Effector memory CD4-positive, alpha-beta T cell (primary cell): ENCODE results near the gene HS6ST3.

Source experiments
- DNase-seq, 3 donors: peaks; one replicate each; pipeline ENCODE4 v3.0.0-alpha.2; 2020
- H3K27ac ChIP-seq: 2 replicates; pipeline ENCODE4 v1.7.0; 2013; ENCODE audit warnings: mild to moderate bottlenecking, low read length, moderate library complexity; ENCODE audit not compliant: insufficient read depth, poor library complexity, severe bottlenecking
- H3K27me3 ChIP-seq: replicated peaks from 2 replicates; pipeline ENCODE4 v1.7.0; 2013; ENCODE audit warnings: mild to moderate bottlenecking, low read length; ENCODE audit not compliant: insufficient read depth, control insufficient read depth, poor library complexity, severe bottlenecking
- H3K36me3 ChIP-seq: 2 replicates; pipeline ENCODE4 v1.7.0; 2013; ENCODE audit warnings: mild to moderate bottlenecking, low read length, moderate library complexity; ENCODE audit not compliant: control insufficient read depth, insufficient read depth
- H3K4me1 ChIP-seq: 2 replicates; pipeline ENCODE4 v1.7.0; 2013; ENCODE audit warnings: low read length, mild to moderate bottlenecking; ENCODE audit not compliant: control insufficient read depth, insufficient read depth, poor library complexity, severe bottlenecking
- H3K4me3 ChIP-seq: 2 replicates; pipeline ENCODE4 v1.7.0; 2013; ENCODE audit warnings: low read length, low read depth, mild to moderate bottlenecking; ENCODE audit not compliant: insufficient read depth, poor library complexity, severe bottlenecking
- H3K9me3 ChIP-seq: 2 replicates; pipeline ENCODE4 v1.7.0; 2013; ENCODE audit warnings: mild to moderate bottlenecking, low read length, moderate library complexity; ENCODE audit not compliant: control insufficient read depth

HS6ST3 gene

DNA sequence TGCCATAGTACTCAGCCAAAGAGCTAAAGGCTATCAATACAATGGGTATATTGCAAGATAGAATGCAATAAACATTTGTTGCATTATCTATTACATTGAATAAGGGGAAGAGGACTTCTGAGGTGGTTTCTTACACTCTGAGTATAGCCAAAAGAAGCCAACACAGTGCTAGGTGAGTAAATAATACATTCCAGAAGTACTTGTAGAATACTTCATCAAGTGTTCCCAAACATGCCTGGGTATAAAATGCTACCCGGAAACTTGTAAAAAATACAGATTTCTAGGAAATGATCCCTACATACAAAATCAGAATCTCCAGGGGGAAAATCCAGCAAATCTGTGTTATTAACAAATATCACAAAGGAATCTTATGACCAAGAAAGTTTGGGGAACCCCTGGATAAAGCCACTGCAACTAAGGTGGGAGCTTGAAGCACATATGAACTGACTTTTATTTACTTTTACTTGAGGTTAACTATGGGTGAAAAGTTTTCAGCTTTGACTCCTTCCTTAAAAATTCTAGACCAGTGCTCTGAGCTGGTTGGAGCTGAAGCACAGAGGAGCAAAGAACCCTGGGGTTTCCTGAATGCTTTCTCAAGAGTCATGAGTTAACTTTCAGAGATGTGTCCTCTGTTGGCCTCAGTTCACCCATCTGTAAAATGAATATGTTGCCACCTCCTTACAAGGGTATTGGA lies 768.4 kb downstream of the HS6ST3 start:
- no peaks in the 10 kb centered on the region for H3K36me3 ChIP-seq
- H3K4me1 ChIP-seq, result no peaks in the 10 kb centered on the region
- H3K27me3 ChIP-seq, result no peaks in the 10 kb centered on the region
- H3K9me3 ChIP-seq, result no peaks in the 10 kb centered on the region
- no peak for DNase-seq
- no peak overlapping the region for H3K27ac ChIP-seq
- H3K4me3 ChIP-seq, result no peak overlapping the region

DNA sequence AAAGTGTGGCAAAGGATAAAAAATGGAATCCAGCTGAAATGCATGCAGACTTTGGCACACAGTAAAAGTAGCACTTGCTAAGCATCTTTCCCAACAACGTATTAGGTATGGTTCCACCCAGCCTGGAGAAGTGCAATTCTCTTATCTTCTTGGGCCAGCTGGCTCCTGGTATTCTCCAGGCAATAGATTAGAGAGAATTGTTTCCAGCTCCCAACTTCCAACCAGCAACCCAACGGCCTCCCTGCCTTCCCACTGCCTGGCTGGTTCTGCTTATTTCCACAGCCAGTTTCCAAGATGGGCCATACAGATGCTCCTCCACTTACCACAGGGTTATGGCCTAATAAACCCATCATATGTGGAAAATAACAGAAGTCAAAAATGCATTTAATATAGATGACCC lies 771.0 kb downstream of the HS6ST3 start:
- Histone ChIP-seq H3K4me3 (no peak overlapping the region), H3K9me3 (no peaks in the 10 kb centered on the region), H3K4me1 (no peaks in the 10 kb centered on the region), H3K27me3 (no peaks in the 10 kb centered on the region), H3K36me3 (no peaks in the 10 kb centered on the region), H3K27ac (no peak overlapping the region)
- DNase-seq, result no peak

DNA sequence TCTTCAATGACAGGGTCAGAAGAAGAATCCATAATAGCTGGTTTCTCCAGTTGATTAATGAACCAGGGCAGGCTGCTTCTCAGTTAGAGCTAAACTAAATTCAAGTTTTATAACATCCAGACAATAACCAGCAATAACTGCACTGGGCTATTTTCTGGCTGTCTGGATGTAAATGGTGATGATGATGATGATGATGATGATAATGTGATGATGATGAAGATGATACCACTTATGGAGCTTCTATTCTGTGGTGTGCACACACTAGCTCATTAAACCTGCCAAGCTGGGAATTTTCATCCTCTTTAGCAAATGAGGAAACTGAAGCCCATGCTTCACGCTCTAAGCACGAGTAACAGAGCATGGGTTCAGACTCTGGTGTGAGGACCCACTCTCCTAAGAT lies 772.2 kb downstream of the HS6ST3 start:
- DNase-seq, result no peak
- H3K9me3 ChIP-seq, result no peaks in the 10 kb centered on the region
- no peaks in the 10 kb centered on the region for H3K27me3 ChIP-seq
- H3K36me3 ChIP-seq, result no peaks in the 10 kb centered on the region
- H3K4me3 ChIP-seq, result no peak overlapping the region
- H3K4me1 ChIP-seq, result no peaks in the 10 kb centered on the region
- H3K27ac ChIP-seq, result no peak overlapping the region

DNA sequence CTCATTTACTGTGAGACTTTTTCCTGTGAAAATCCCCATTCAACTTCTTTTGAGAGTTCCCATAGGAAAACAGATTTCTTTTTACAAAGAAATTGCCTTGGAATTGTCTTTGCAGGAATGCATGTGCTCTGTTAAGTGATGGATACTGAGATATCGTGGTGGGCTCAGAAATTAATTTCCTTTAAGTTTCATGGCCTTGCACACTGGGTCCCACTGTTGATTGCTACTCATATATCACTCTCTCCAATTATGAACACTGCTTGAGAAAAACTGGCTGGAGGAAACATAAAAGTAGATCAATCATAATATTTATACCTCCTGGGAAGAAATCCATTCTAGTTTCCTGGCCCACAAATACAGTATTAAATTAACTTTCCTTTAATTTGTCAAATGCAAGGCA lies 773.1 kb downstream of the HS6ST3 start:
- H3K27me3 ChIP-seq, result no peaks in the 10 kb centered on the region
- H3K4me1 ChIP-seq, result no peaks in the 10 kb centered on the region
- H3K36me3 ChIP-seq, result no peaks in the 10 kb centered on the region
- no peaks in the 10 kb centered on the region for H3K9me3 ChIP-seq
- no peak overlapping the region for H3K27ac ChIP-seq
- DNase-seq, result no peak
- no peak overlapping the region for H3K4me3 ChIP-seq

DNA sequence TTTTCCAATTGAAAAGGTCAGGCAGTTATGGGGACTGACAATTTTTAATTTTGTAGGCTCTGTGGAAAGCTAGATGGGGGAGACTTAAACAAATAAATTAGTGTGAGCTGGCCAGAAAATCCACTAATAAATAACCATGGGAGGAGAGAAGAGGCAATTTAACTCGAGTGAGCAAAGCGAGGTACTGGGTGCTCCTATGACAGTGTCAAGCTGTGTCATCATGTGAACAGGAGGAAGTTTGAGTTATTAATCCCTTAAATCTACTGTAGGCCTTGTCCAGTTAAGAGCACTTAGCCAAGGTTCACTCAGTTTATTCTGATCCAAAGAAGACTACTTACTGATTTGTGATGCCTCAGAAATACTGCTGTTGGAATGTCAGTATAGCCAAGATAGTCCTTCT lies 781.6 kb downstream of the HS6ST3 start:
- DNase-seq, result no peak
- Histone ChIP-seq H3K4me3 (no peak overlapping the region), H3K36me3 (no peaks in the 10 kb centered on the region), H3K27me3 (no peaks in the 10 kb centered on the region), H3K27ac (no peak overlapping the region), H3K4me1 (no peaks in the 10 kb centered on the region), H3K9me3 (no peaks in the 10 kb centered on the region)

DNA sequence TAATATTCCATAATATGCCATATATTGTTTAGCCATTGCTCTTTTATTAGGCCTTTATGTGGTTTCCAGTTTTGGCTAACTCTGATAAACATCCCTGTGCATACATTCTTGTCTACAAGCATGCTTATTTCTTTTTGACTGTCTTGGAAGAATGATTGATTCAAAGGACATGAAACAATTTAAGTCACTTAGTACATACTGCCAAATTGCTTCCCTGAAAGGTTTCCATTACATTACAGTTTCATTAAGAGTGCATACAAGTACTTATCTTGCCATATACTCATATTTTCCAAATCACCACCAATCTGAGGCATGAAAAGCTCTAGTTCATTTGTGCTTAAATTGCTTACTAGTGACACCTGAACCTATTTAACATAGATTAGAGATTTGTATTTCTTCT lies 790.5 kb downstream of the HS6ST3 start:
- Histone ChIP-seq H3K27me3 (no peaks in the 10 kb centered on the region), H3K36me3 (no peaks in the 10 kb centered on the region), H3K9me3 (no peaks in the 10 kb centered on the region), H3K27ac (no peak overlapping the region), H3K4me1 (no peaks in the 10 kb centered on the region), H3K4me3 (no peak overlapping the region)
- no peak for DNase-seq
